ENCODE results near the gene DHX38.

DHX38 gene

GRCh38 chr16:72137380-72138063 is 43.9 kb downstream of the DHX38 start:
- Histone ChIP-seq H3K9me3 (ENCODE audit: severe bottlenecking) (no peaks in the 10 kb centered on the region), H3K4me1 (ENCODE audit: insufficient read depth, poor library complexity, severe bottlenecking) (no peaks in the 10 kb centered on the region), H3K27ac (ENCODE audit: poor library complexity, severe bottlenecking) (no peak overlapping the region), H3K36me3 (ENCODE audit: low read depth) (no peaks in the 10 kb centered on the region), H3K4me3 (ENCODE audit: severe bottlenecking) (no peak overlapping the region), H3K27me3 (ENCODE audit: insufficient read depth, poor library complexity, severe bottlenecking) (no peaks in the 10 kb centered on the region)
- DNase-seq (ENCODE audit: low spot score), result no peak
- TF ChIP-seq, protein P1, sequence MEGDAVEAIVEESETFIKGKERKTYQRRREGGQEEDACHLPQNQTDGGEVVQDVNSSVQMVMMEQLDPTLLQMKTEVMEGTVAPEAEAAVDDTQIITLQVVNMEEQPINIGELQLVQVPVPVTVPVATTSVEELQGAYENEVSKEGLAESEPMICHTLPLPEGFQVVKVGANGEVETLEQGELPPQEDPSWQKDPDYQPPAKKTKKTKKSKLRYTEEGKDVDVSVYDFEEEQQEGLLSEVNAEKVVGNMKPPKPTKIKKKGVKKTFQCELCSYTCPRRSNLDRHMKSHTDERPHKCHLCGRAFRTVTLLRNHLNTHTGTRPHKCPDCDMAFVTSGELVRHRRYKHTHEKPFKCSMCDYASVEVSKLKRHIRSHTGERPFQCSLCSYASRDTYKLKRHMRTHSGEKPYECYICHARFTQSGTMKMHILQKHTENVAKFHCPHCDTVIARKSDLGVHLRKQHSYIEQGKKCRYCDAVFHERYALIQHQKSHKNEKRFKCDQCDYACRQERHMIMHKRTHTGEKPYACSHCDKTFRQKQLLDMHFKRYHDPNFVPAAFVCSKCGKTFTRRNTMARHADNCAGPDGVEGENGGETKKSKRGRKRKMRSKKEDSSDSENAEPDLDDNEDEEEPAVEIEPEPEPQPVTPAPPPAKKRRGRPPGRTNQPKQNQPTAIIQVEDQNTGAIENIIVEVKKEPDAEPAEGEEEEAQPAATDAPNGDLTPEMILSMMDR (IDR thresholded peaks at IDR 0.05; ENCODE audit: poor library complexity, severe bottlenecking), result no peak
- ATAC-seq (ENCODE audit: low read depth), result no peak

DNA sequence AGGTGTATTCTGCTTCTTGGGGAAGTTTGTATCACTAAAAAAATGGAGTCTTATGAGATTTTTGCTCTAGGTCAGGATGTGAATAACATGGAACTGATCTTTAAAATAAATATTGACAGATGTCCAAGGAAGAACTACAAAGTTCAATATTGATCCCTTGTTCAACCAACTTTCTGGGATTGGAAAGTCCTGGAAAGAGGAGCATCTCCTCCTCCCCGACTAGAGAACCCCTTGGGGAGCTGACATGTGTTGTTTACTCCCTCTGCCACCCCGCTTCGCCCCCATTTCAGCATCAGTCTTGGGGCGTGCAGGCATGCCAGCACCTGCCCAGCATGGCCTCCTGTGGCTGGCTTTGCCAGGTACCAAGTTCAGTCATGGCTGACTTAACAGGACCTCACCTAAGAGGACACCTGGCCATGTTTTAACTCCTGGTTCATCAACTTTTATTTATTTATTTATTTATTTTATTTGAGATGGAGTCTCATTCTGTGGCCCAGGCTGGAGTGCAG is 44.5 kb downstream of the DHX38 start:
- no peak for DNase-seq (ENCODE audit: low spot score)
- Histone ChIP-seq H3K27ac (ENCODE audit: poor library complexity, severe bottlenecking) (no peak overlapping the region), H3K9me3 (ENCODE audit: severe bottlenecking) (no peaks in the 10 kb centered on the region), H3K4me1 (ENCODE audit: insufficient read depth, poor library complexity, severe bottlenecking) (no peaks in the 10 kb centered on the region), H3K4me3 (ENCODE audit: severe bottlenecking) (no peak overlapping the region), H3K27me3 (ENCODE audit: insufficient read depth, poor library complexity, severe bottlenecking) (no peaks in the 10 kb centered on the region), H3K36me3 (ENCODE audit: low read depth) (no peaks in the 10 kb centered on the region)
- no peak for ATAC-seq (ENCODE audit: low read depth)
- TF ChIP-seq, protein P1 (IDR thresholded peaks at IDR 0.05; ENCODE audit: poor library complexity, severe bottlenecking), result no peak

GRCh38 chr16:72139908-72140307 is 46.3 kb downstream of the DHX38 start:
- no peak overlapping the region for H3K27ac ChIP-seq (ENCODE audit: poor library complexity, severe bottlenecking)
- TF ChIP-seq, protein P1 (IDR thresholded peaks at IDR 0.05; ENCODE audit: poor library complexity, severe bottlenecking), result no peak
- ATAC-seq (ENCODE audit: low read depth) (no peak), DNase-seq (ENCODE audit: low spot score) (no peak)
- H3K9me3 ChIP-seq (ENCODE audit: severe bottlenecking), result no peaks in the 10 kb centered on the region
- H3K4me1 ChIP-seq (ENCODE audit: insufficient read depth, poor library complexity, severe bottlenecking), result no peaks in the 10 kb centered on the region
- H3K36me3 ChIP-seq (ENCODE audit: low read depth), result no peaks in the 10 kb centered on the region
- H3K4me3 ChIP-seq (ENCODE audit: severe bottlenecking), result no peak overlapping the region
- no peaks in the 10 kb centered on the region for H3K27me3 ChIP-seq (ENCODE audit: insufficient read depth, poor library complexity, severe bottlenecking)

DNA sequence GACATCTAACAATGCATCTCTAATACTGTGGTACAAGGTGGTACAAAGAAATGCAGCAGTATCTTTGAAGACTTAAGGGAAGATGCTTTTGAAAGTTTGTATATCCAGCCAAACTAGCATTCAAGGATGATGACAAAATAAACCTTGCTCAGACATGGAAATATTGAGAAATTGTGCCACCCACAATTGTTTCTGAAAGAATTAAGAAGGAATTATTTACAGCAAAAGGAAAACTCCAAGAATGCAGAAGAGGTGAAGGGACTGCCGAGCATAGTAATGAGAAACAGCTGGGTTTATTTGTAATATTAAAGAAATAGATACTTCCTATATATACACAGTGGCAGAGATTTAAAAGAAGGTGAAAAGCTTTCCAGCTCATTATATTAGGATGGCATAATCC is 48.8 kb downstream of the DHX38 start:
- ATAC-seq (ENCODE audit: low read depth) (no peak), DNase-seq (ENCODE audit: low spot score) (no peak)
- H3K27ac ChIP-seq (ENCODE audit: poor library complexity, severe bottlenecking), result no peak overlapping the region
- H3K4me3 ChIP-seq (ENCODE audit: severe bottlenecking), result no peak overlapping the region
- no peaks in the 10 kb centered on the region for H3K27me3 ChIP-seq (ENCODE audit: insufficient read depth, poor library complexity, severe bottlenecking)
- no peaks in the 10 kb centered on the region for H3K4me1 ChIP-seq (ENCODE audit: insufficient read depth, poor library complexity, severe bottlenecking)
- no peaks in the 10 kb centered on the region for H3K9me3 ChIP-seq (ENCODE audit: severe bottlenecking)
- TF ChIP-seq, protein P1 (IDR thresholded peaks at IDR 0.05; ENCODE audit: poor library complexity, severe bottlenecking), result no peak
- no peaks in the 10 kb centered on the region for H3K36me3 ChIP-seq (ENCODE audit: low read depth)

All from RWPE2 (cell line).